Activated T-cell treated with anti-CD3 and anti-CD28 coated beads for 1 hour (primary cell): ENCODE results near the gene CDCA3.

Experiments
- DNase-seq: peaks from one replicate; pipeline ENCODE4 v3.0.0-alpha.2; 2020; ENCODE audit warnings: low read depth

Gene CDCA3

DNA sequence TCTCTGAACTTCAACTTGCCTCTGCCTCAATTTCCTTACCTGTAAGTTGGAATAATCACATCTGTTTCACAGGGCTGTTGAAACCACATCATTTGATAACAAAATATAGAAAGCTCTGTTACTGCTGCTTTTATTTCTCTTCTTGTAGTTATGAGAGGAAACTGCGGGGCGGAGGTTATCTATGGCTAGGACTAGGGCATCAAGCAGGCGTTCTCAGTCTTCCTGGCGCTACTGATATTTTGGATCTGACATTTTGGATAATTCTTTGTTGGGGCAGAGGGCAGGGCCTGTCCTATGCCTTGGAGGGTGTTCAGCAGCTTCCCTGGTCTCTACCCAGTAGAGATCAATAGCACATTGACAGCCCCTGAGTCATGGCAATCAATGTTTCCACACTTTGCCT, 19.0 kb downstream of the CDCA3 start:
- no peak for DNase-seq

DNA sequence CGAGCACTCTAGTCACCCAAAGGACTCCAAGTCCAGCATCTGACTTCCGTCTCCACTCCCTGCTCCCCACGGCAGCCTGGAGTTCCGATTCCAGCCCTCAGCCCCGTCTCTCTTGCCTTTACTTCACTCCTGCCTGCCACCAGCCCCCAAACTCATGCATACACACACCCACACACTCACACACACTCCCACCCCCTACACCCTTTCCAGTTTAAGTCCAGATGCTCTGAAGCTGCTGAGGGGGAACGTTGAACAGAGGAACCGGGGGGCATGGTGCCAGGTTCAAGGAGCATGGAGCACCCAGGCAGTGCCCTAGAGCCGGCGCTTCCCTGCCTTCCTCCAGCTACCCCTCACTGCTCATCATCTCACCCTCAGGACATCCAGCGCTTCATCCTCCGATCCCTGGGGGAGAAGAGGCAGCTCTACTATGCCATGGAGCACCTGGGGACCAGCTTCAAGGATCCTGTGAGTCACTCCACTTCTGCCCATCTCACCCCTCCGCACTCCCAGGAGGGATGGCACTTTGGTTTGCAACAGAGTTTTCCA, 19.6 kb downstream of the CDCA3 start:
- DNase-seq, result no peak

DNA sequence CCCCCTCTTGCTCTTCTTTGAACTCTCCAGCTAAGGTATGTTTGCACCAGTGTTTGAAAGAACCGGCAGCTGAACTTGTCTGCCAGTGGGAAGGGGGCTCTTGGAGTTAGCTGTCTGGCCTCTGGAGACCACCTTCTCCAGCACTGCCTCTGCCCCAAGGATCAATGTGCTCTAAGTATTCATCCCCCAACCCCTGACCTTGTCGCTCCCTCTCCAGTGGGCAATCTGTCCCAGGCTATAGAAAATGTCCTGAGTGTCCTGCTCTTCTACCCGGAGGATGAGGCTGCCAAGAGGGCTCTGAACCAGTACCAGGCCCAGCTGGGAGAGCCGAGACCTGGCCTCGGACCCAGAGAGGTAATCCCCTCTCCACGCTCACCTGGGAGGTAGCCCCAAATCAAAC, 20.1 kb downstream of the CDCA3 start:
- DNase-seq, result no peak

DNA sequence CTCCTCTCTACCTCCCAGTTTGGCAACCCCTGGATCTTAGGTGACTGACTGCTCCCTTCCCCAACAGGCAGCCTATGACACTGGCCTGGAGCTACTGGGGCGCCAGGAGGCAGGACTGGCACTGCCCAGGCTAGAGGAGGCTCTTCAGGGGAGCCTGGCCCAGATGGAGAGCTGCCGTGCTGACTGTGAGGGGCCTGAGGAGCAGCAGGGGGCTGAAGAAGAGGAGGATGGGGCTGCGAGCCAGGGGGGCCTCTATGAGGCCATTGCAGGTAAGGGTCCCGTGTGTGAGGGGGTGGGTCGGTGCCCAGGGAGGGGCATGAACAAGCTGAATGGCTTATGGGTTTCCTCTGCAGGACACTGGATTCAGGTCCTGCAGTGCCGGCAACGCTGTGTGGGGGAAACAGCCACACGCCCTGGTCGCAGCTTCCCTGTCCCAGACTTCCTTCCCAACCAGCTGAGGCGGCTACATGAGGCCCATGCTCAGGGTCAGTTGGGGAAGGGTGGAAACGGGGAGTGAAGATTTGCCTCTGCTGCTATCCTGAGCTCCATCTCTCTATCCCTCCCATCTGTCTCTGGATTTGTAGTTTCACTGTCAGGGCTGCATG, 20.7 kb downstream of the CDCA3 start:
- no peak for DNase-seq

DNA sequence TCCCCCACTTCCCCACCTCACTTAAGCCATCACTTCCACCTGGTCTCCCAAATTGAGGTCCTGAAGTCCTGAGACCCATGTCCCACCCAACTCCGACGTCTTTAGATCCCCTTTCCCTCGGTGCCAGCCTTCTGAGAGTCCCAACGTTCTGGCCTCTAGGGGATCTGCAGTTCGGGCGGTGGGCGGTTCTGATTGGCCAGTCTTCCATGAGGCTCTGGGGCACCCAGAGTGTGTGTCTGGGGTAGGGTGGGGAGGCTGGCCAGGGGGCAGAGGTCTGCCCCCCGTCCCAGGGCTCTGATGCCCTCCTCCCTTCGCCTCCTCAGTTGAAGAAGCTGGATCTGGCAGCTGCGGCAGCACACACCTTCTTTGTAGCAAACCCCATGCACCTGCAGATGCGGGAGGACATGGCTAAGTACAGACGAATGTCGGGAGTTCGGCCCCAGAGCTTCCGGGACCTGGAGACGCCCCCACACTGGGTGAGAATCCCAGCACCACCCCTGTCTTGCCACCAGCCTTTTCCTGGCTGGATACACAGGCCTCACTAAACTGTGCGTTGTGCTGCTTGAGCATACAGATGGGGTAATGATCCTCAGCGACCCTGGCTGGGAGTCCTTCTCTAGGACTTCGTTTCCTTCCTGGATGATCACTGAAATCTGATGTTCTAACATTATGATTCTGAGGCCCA, 21.4 kb downstream of the CDCA3 start:
- no peak for DNase-seq

DNA sequence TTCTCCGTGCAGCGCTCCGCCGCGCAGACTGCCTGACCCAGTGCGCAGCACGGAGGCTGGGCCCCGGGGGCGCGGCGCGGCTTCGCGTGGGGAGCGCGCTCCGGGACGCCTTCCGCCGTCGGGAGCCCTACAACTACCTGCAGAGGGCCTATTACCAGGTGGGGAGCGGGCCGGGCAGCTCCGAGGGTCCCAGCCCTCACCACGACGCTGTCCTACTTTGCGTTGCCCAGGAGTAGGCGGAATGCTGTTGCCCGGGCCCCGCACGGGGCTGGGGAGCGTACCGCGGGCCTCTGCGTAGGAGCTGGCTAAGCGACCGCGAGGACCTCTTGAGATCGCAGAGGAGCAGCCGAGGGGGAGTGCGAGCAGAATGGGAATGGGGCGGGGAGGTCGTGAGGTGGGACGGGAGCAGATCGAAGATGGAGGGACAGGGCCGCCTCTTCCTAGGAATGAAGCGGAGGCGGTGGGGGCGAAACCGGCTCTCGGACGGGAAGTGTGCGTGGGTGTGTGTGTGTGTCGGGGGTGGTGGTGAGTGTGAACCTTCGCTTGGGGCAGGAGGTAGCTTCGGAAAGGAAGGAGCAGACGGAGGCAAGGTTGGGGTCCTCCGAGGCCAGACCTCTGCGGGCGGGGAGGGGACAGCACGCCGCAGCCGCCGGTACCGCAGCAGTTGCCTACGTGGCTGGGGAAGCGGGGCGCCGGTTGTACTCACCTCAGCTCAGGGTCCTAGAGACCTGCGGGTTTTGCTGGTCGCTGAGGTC, 22.1 kb downstream of the CDCA3 start:
- peak; percentile 27 for DNase-seq

DNA sequence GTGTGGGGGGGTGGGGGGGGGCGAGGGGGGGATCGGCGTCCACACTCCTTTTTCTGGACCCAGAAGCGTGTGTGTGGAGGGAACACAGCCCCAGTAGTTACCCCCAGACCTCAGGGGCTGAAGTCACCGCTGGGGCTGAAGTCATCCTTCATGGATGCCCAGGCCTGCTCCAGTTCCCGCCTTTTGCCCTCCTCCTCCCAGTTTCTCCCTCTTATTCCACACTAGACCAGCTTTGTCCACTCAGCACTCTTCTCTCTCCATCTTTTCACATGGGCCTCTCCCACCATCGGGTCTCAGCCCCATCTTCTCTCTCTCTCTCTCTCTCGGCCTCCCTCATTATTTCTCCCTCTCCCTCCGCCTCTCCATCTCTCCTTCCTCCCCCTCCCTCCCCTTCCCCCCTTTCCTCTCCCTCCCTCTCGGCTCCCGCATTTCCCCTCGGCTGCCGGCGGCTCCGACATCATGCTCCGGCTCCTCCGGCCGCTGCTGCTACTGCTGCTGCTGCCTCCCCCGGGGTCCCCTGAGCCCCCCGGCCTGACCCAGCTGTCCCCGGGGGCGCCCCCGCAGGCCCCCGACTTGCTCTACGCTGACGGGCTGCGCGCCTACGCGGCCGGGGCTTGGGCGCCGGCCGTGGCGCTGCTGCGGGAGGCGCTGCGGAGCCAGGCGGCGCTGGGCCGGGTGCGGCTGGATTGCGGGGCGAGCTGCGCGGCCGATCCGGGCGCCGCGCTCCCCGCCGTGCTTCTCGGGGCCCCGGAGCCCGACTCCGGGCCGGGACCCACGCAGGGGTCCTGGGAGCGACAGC, 22.9 kb downstream of the CDCA3 start, which contains the start of gene P3H3:
TSS of gene P3H3 (plus strand) at position 426 of the 799 bp plus-strand sequence. CDS start at position 460, 34 bp downstream.
- no peak for DNase-seq

DNA sequence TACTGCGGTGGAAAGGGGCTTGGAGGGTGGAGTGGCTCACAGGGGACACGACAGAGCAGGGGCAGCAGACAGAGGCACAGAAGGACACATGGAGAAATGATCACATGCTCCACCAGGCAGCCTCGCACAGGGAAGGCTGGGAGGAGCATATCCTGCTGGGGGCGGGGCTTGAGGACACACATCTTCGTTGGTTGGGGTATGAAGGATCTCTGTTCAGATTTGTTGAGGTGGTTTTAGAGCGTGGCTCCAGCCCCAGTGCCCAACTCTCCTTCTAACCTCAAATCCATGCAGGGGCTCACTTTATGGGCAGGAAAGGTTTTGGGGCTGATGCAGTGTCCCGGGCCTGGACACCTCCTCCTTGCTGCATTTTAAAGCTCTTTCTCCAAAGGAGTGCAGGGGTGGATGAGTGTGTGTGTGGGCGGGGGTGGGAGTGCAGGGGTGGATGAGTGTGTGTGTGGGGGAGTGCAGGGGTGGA, 23.6 kb downstream of the CDCA3 start:
- peak; percentile 31 for DNase-seq

DNA sequence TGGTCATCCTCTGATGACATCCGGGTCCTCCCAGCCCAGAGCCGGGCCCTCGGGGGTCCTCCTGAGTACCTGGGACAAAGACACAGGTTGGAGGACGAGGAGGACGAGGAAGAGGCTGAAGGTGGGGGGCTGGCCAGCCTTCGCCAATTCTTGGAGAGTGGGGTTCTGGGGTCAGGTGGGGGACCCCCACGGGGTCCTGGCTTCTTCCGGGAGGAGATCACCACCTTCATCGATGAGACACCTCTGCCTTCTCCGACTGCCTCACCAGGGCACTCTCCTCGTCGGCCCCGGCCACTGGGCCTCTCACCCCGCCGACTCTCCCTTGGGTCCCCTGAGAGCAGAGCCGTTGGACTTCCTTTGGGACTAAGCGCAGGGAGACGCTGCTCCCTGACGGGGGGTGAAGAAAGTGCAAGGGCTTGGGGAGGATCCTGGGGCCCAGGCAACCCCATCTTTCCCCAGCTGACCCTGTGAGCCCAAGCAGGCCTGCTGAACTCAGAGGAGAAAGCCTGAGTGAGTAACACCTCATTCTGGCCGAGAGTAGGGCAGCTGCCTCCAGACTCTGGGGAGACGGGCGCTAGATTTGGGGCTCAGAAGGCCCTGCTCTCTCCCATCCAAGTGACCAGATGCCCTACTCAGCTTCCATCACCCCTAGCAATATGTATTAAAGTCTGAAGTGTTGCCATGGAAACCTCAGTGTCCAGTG, 24.2 kb downstream of the CDCA3 start:
- no peak for DNase-seq

DNA sequence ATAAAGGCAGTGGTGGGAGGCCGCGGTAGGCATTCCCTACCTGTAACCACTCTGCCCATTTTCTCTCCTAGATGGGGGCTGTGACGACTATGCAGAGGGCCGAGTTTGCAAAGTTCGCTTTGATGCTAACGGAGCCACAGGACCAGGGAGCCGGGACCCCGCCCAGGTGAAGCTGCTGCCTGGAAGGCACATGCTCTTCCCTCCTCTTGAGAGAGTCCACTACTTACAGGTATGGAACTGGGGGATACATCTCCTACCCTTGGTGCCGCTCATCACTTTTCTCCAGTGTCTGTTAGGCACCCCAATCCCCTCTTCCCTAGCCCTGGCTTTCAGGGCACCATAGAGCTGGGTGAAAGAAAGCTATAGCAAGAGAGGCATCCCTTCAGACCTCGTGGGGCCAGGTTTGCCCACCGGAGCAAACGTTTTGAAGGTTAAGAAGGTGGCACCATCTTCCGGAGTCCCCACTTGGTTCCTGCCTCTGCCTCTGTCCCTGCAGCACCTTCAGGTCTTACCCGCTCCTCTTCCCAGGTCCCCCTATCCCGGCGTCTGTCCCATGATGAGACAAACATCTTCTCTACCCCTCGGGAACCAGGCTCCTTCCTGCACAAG, 24.9 kb downstream of the CDCA3 start:
- no peak for DNase-seq

DNA sequence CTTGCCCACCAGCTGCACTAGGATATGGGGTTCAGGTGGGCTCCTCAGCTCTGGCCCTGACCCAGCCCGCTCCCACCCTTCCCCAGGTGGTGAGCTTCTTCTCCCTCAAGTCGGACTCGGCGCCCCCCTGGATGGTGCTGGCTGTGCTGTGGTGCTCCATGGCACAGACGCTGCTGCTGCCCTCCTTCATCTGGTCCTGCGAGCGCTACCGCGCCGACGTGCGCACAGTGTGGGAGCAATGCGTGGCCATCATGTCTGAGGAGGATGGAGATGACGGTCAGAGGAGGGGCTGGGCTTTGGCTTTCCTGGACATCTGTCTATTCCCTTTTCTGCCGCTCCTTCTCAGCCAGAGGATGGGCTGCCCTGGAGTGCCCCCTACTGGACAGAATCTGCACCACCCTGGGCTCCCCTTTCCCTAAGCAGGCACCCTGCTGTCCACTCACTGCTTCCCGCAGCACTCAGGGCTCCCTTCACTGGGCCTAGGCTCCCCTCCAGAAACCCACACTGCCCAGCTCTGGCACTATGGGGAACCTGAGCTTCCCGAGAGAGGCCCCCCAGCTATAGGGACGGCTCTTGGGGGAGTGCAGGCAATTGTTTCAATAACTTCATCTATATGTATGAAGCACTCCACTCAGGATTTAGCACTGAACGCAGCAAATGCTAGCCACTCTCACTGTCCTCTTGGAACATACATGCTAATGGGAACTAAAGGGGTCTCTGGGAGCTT, 25.5 kb downstream of the CDCA3 start:
- DNase-seq, result peak; percentile 72

DNA sequence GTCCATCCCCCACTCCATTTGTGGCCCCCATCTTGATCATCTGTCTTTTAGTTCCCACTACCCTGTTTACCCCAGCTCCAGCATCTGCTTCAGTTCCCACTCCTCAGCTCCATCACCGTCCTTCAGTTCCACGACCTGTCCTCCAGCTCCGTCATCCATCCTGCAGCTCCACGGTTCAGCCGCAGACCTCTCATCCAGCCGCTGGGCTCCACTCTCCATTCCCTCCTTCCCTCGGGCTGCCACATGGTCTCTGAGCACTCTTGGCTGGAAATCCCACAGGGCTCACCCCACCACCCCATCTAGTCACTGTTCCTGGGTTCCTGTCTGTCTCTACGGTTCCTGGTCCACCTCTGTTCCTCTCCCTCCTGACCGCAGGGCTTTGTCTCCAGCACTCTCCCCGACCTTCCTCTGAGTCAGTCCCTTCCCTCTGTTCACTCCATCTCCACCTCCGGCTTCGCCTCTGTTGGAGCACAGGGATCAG, 26.1 kb downstream of the CDCA3 start:
- no peak for DNase-seq

DNA sequence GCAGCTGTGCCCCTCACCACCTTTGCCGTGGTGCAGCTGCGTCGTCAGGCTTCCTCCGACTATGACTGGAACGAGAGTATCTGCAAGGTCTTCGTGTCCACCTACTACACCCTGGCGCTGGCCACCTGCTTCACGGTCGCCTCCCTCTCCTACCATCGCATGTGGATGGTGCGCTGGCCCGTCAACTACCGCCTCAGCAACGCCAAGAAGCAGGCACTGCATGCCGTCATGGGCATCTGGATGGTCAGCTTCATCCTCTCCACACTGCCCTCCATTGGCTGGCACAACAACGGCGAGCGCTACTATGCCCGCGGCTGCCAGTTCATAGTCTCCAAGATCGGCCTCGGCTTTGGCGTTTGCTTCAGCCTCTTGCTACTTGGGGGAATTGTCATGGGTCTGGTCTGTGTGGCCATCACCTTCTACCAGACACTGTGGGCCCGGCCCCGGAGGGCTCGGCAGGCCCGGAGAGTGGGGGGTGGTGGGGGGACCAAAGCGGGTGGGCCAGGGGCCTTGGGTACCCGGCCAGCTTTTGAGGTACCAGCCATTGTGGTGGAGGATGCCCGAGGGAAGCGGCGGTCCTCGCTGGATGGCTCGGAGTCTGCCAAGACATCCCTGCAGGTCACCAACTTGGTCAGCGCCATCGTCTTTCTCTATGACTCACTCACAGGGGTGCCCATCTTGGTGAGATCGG, 26.9 kb downstream of the CDCA3 start:
- DNase-seq, result no peak

DNA sequence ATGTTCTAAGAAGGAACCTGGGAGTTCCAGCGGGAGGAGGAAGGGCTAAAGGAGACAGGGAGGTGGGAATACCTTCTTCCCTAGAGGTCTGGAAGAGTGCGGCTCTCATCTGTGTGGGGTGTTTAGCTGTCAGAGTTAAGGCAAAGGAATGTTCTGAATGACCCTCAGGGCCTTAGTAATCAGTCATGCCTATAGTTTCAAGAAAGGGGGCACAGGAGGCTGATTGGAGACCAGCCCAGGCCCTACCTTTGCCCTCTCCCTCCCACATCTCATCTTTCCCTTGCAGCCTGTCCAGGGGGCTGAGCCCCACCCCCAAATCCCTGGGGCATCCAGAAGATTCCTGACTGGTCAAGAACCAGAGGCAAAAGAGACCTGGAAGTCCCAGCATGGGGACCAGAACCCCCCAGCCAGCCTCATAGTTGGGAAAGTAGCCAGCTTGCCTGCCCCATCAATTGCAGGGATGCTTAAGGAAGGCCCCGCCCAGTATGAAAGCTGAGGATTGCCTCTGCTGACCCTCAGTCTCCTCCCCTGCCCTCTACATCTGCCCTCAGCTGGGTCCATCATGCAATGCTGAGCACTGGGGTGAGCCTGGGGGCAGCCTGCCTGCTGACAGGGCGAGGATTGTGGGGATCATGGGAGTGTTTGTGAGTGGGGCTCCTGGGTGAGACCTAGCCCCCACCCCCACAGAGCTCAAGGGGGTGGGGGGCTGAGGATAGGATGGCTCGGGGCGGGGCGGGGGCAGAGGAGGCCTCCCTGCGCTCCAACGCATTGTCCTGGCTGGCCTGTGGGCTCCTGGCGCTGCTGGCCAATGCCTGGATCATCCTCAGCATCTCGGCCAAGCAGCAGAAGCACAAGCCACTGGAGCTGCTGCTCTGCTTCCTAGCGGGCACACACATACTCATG, 27.7 kb downstream of the CDCA3 start:
- no peak for DNase-seq

DNA sequence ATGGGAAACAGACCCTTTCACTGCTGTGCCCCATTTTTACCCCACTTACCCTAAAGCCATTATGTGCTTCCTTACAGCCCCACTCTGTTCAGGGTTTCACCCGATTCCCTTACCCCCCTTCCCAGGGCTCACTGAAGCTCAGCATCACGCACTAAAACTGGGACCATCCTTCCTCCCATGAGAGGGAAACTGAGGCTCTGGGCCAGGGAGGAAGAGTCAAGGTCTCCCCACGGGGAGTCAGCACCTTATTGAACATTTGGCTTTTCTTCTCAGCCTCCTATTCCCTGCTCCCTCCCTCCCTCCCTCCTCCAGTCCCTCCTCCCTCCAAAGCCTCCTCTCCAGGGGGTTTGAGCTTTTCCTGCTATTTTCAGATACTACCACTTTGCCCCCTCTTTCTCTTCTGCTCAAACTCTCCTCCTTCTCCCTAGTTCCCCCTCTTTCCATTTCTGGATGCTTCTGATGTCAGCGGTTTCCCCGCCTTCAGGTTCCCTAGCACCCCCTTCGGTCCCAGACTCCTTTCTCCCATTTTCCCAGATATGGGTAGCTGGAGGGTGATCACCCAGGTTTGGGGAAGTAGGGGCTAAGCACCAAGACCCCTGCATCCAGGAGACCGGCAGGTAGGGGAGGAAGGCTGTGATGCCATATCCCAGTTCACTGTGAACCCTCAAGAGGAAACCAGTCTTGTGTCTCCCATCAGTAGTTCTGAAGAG, 28.5 kb downstream of the CDCA3 start:
- no peak for DNase-seq

DNA sequence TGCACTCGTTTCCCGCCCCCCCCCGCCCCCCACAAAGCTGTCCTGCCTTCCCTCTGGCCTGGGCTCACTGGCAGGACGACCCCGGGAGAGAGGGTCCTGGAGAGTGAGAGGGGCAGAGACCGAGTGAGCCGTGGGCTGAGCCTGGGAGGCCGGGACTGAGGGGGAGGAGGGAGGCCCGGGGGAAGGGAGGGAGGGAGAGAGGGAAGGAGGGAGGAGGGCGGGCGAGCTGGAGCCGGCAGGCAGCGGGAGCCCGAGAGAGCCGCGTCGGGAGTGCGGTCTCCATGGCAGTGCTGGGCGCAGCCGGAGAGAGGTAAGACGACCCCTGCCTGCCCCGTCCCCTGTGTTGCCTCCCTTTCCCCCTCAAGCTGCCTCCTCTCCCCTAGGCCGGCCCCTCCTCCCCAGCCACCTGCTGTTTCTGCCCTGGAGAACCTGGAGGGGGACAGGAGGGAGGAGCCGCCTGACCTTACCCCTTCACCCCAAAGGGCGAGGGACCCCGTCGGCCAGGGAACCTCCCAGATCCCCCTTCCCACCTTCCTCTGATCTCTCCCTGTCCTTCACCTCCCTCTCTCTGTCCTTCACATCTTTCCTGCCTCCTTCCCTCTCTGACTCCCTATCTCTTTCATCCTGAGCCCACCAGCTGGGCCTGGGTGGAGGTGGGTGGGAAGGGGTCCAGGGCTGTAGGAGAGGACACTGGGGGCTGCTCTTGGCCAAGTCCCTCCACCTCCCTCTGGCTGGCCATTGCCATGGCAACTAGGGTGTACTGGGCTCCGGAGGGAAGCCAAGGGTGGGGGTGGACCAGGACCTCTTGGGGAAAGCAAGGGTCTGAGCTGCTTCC, 29.3 kb downstream of the CDCA3 start, which contains the start of gene GPR162:
TSS of gene GPR162 (plus strand) at position 231 of the 835 bp plus-strand sequence. CDS start 2,078 bp downstream, outside the sequence.
- no peak for DNase-seq

DNA sequence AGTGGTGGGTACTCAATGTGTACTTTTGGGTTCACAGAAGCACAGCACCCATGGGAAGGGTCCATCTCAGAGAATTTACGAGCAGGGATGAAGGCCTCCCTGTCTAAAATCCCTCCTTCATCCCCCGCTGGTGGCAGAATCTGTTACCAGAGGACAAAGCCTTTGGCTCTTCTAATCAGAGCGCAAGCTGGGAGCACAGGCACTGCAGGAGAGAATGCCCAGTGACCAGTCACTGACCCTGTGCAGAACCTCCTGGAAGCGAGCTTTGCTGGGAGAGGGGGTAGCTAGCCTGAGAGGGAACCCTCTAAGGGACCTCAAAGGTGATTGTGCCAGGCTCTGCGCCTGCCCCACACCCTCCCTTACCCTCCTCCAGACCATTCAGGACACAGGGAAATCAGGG, 30.9 kb downstream of the CDCA3 start:
- DNase-seq, result no peak
